H1 (cell line): ENCODE measurements around the gene ZDHHC8. TPM values are rescaled to one million over a fixed set of nuclear protein-coding genes. Genes with fewer than 3 reads are reported as not detected.

Experiments
- CTCF ChIA-PET: fragments of 300-600 bp; sonication (Branson Sonifier 250); formaldehyde crosslinking; loops from one replicate; lab custom pipeline; 2021; ENCODE audit not compliant: partially characterized antibody; lab: Charles Lee
- POLR2A ChIA-PET: fragments of 300-600 bp; sonication (Branson Sonifier 250); formaldehyde crosslinking; loops from one replicate; lab custom pipeline; 2021; ENCODE audit warnings: inconsistent platforms; ENCODE audit not compliant: partially characterized antibody; lab: Charles Lee
- DNase-seq, 2 experiments: peaks; one replicate each; pipeline versions ENCODE4 v3.0.0 to v3.0.0-alpha.2; 2010 to 2022; ENCODE audit warnings: low spot score in 2 of 2, low read depth in 1 of 2, mixed read lengths in 1 of 2
- FAIRE-seq: peaks from 2 replicates; lab custom pipeline; 2011; peaks lifted over from hg19 to GRCh38; lab: Jason Lieb, UNC
- H2AFZ ChIP-seq: 2 replicates; pipeline ENCODE4 v1.8.1; 2012; ENCODE audit warnings: low read length, inconsistent platforms
- H2AK5ac ChIP-seq: 2 replicates; pipeline ENCODE4 v1.6.1; 2013; ENCODE audit warnings: low read depth, low read length
- H2BK120ac ChIP-seq: replicated peaks from 2 replicates; pipeline ENCODE3; 2013; ENCODE audit warnings: low read depth, low read length, inconsistent platforms
- H2BK12ac ChIP-seq: 2 replicates; pipeline ENCODE4 v1.6.1; 2013; ENCODE audit warnings: low read depth, low read length
- H2BK15ac ChIP-seq: 2 replicates; pipeline ENCODE4 v1.6.1; 2013; ENCODE audit warnings: low read length
- H2BK20ac ChIP-seq: 2 replicates; pipeline ENCODE4 v1.6.1; 2013; ENCODE audit warnings: low read length
- H2BK5ac ChIP-seq: 2 replicates; pipeline ENCODE4 v1.6.1; 2013; ENCODE audit warnings: low read depth, low read length
- H3K14ac ChIP-seq: 2 replicates; pipeline ENCODE4 v1.6.1; 2013; ENCODE audit warnings: inconsistent platforms; ENCODE audit not compliant: insufficient read length
- H3K18ac ChIP-seq: 2 replicates; pipeline ENCODE4 v1.6.1; 2013; ENCODE audit warnings: low read length; ENCODE audit errors: extremely low read depth
- H3K23ac ChIP-seq: 2 replicates; pipeline ENCODE4 v1.6.1; 2013; ENCODE audit warnings: inconsistent platforms; ENCODE audit not compliant: insufficient read length
- H3K23me2 ChIP-seq: 2 replicates; pipeline ENCODE4 v1.6.1; 2013; ENCODE audit warnings: low read depth, low read length
- H3K27ac ChIP-seq: 2 replicates; pipeline ENCODE4 v1.6.1; 2011; ENCODE audit warnings: low read depth, low read length, inconsistent platforms
- H3K27me3 ChIP-seq, 4 experiments: replicated peaks in 1 of 4; 1 replicate in 1 of 4; 2 replicates in 3 of 4; pipeline versions ENCODE4 v1.6.1 to v1.8.1; 2011 to 2013; ENCODE audit warnings: low read length in 3 of 4, mild to moderate bottlenecking in 3 of 4, inconsistent platforms in 2 of 4, mixed read lengths in 2 of 4, moderate library complexity in 1 of 4; ENCODE audit not compliant: control insufficient read depth in 3 of 4, insufficient read depth in 3 of 4; ENCODE audit errors: extremely low read depth in 1 of 4
- H3K36me3 ChIP-seq, 4 experiments: 2 replicates each; pipeline versions ENCODE4 v1.6.1 to v1.8.1; 2011 to 2013; ENCODE audit warnings: mild to moderate bottlenecking in 4 of 4, low read length in 3 of 4, moderate library complexity in 2 of 4, control low read depth in 1 of 4, inconsistent platforms in 1 of 4; ENCODE audit not compliant: insufficient read depth in 4 of 4, control insufficient read depth in 2 of 4
- H3K4ac ChIP-seq: replicated peaks from 2 replicates; pipeline ENCODE3; 2013; ENCODE audit warnings: low read length, low read depth, mixed read lengths, inconsistent platforms; ENCODE audit not compliant: insufficient read length
- H3K4me1 ChIP-seq, 4 experiments: replicated peaks in 1 of 4; 1 replicate in 1 of 4; 2 replicates in 3 of 4; pipeline versions ENCODE4 v1.6.1 to v1.8.1; 2011 to 2013; ENCODE audit warnings: low read length in 3 of 4, inconsistent platforms in 2 of 4, mixed read lengths in 1 of 4; ENCODE audit not compliant: insufficient read depth in 4 of 4, control insufficient read depth in 3 of 4
- H3K4me2 ChIP-seq, 2 experiments: 2 replicates each; pipeline versions ENCODE4 v1.6.1 to v1.8.1; 2011 to 2013; ENCODE audit warnings: low read depth in 2 of 2, low read length in 2 of 2, control low read depth in 1 of 2, inconsistent platforms in 1 of 2, mild to moderate bottlenecking in 1 of 2; ENCODE audit not compliant: insufficient read depth in 1 of 2
- H3K4me3 ChIP-seq, 4 experiments: fragments of 200-600, 300-600 bp in 1 of 4; sonication (generic), shearing (Covaris generic), sonication (Bioruptor Twin) in 1 of 4; 2 replicates each; pipeline versions ENCODE4 v1.5.1 to v1.8.1; 2011 to 2016; ENCODE audit warnings: low read length in 4 of 4, low read depth in 3 of 4, control low read depth in 2 of 4, inconsistent platforms in 2 of 4, mild to moderate bottlenecking in 2 of 4, mixed read lengths in 1 of 4, moderate library complexity in 1 of 4; ENCODE audit not compliant: insufficient read depth in 2 of 4; ENCODE audit errors: extremely low read depth in 1 of 4
- H3K56ac ChIP-seq: replicated peaks from 2 replicates; pipeline ENCODE3; 2013; ENCODE audit warnings: low read depth, mild to moderate bottlenecking, mixed read lengths, low read length, inconsistent platforms; ENCODE audit not compliant: insufficient read length
- H3K79me1 ChIP-seq: 2 replicates; pipeline ENCODE4 v1.6.1; 2013; ENCODE audit warnings: low read depth, low read length, control low read depth
- H3K79me2 ChIP-seq, 2 experiments: 2 replicates each; pipeline versions ENCODE4 v1.6.1 to v1.8.1; 2012 to 2013; ENCODE audit warnings: low read length in 2 of 2, mild to moderate bottlenecking in 2 of 2, inconsistent platforms in 1 of 2; ENCODE audit not compliant: insufficient read depth in 2 of 2, control insufficient read depth in 1 of 2
- H3K9ac ChIP-seq, 4 experiments: replicated peaks in 1 of 4; 1 replicate in 1 of 4; 2 replicates in 3 of 4; pipeline versions ENCODE4 v1.6.1 to v1.8.1; 2011 to 2013; ENCODE audit warnings: low read depth in 3 of 4, low read length in 3 of 4, control low read depth in 2 of 4, mild to moderate bottlenecking in 2 of 4, moderate library complexity in 2 of 4, inconsistent platforms in 1 of 4; ENCODE audit errors: extremely low read depth in 1 of 4
- H3K9me3 ChIP-seq, 2 experiments: 2 replicates each; pipeline versions ENCODE4 v1.6.1 to v1.8.1; 2012 to 2013; ENCODE audit warnings: mild to moderate bottlenecking in 2 of 2, moderate library complexity in 2 of 2, control low read depth in 1 of 2, inconsistent platforms in 1 of 2, low read depth in 1 of 2, low read length in 1 of 2, mixed read lengths in 1 of 2; ENCODE audit not compliant: insufficient read depth in 2 of 2
- H4K20me1 ChIP-seq, 2 experiments: replicated peaks in 1 of 2; 2 replicates each; pipeline versions ENCODE3 to v1.8.1; 2011 to 2013; ENCODE audit warnings: inconsistent platforms in 2 of 2, low read length in 2 of 2, mild to moderate bottlenecking in 1 of 2; ENCODE audit not compliant: insufficient read depth in 2 of 2, control insufficient read depth in 1 of 2
- H4K5ac ChIP-seq: 2 replicates; pipeline ENCODE4 v1.6.1; 2013; ENCODE audit warnings: low read length, low read depth, mixed read lengths, inconsistent platforms; ENCODE audit not compliant: insufficient read length
- H4K8ac ChIP-seq: 2 replicates; pipeline ENCODE4 v1.8.0; 2013; ENCODE audit warnings: mild to moderate bottlenecking, moderate library complexity, low read length, inconsistent platforms; ENCODE audit not compliant: insufficient read depth; ENCODE audit errors: extremely low read depth
- H4K91ac ChIP-seq: replicated peaks from 2 replicates; pipeline ENCODE3; 2013; ENCODE audit warnings: low read length, mixed read lengths, inconsistent platforms; ENCODE audit not compliant: insufficient read length
- NRF1 ChIP-seq: IDR thresholded peaks from 2 replicates; pipeline ENCODE4 v1.6.1; 2011; ENCODE audit warnings: mild to moderate bottlenecking, low read depth, low read length, improper control_type of control experiment
- POLR2AphosphoS5 ChIP-seq: IDR thresholded peaks from 2 replicates; pipeline ENCODE4 v1.6.1; 2011; ENCODE audit warnings: low read depth, low read length
- WGBS, 2 experiments: shearing (Covaris generic) in 1 of 2; methylation state at CpG; one replicate each; pipeline versions ENCODE4 v1.1.6 to v1.1.7; 2013 to 2015; ENCODE audit warnings: low lambda C conversion rate in 2 of 2, mixed read lengths in 2 of 2, inconsistent platforms in 1 of 2, low coverage in 1 of 2, missing lambda C conversion rate in 1 of 2; ENCODE audit not compliant: insufficient replicate concordance in 2 of 2, insufficient coverage in 1 of 2, insufficient read length in 1 of 2; ENCODE audit errors: extremely low coverage in 1 of 2, missing lambda C conversion rate in 1 of 2; 5-methylcytosine and 5-hydroxymethylcytosine counted together
- polyA plus RNA-seq, 7 experiments: library from polyadenylated mRNA; depleted of rRNA in 3 of 7; stranded (reverse) in 5 of 7; unstranded in 2 of 7; fragments of >200 nt in 5 of 7; fragments of 200-250 nt in 2 of 7; gene quantifications; 1 replicate in 5 of 7; 2 replicates in 1 of 7; 4 replicates in 1 of 7; pipeline versions ENCODE4 v1.2.1 to v1.2.3, GENCODE V29; 2011 to 2013; ENCODE audit warnings: missing spikeins in 2 of 7, mixed read lengths in 2 of 7
- total RNA-seq: library from RNA; stranded (reverse); fragmentation: NEBNext Ultra II Directional; extraction: Animal tissue kit (Norgen Biotek cat#: 25700); gene quantifications from 2 replicates; pipeline ENCODE4 v1.2.1, GENCODE V29; 2021

ZDHHC8 gene
- total and polyA plus RNA-seq, 2 of the 8 experiments (the other 6 are each of a cell fraction or from before 2014, with no cell fraction given), result 18.6 to 65.6 TPM

DNA sequence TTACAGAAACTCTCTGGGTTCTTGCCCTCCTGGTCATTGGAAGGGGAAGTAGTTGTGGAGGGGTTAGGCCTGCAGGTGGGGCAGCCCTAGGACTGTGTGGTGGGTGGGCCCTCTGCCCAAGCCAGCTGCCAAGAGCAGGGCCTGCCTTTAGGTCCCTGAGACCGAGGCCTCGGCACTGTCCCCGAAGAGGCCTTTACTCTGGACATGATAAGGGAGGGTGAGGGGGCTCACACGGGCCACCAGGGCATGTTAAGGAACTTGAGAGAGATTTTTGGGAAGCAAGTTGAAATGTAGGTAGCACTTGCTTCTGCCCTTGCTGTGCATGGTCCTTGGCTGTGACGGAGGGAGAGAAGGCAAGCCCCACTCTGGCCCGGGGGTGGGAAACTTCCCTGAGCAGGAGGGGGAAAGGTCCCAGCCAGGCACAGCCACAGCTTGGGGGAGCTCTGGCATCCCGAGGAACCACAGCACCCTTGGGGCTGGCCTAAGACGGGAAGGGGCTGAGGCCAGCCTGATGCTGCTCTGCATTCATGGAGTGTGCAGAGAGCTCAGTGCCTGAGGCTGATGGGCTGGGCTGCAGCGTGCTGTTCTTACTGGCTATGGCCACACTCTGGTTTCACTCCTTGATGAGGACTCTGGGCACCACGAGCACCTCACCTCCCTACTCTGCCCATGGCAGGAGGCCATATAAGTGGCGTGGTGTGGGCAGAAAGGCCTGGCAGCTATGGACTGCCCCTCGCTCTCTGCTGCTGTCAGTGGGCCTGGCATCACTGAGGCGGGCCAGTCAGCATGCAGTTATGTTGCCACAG lies 23.4 kb upstream of the ZDHHC8 start:
- peaks cover 56 to 74% (median 60%) of the 10 kb centered on the region in 4 experiments for H3K36me3 ChIP-seq
- no peak overlapping the region for H3K18ac ChIP-seq
- H3K56ac ChIP-seq, result no peak overlapping the region
- H2AK5ac ChIP-seq, result no peak overlapping the region
- no peak overlapping the region for H2BK15ac ChIP-seq
- no peak overlapping the region for H2BK5ac ChIP-seq
- no peak overlapping the region for H3K4me3 ChIP-seq
- no peak overlapping the region for H2BK12ac ChIP-seq
- H3K79me1 ChIP-seq, result peaks cover 9% of the 10 kb centered on the region
- no peak overlapping the region for H3K4ac ChIP-seq
- no peak overlapping the region for H3K9ac ChIP-seq
- H4K20me1 ChIP-seq, result peaks cover 17 to 49% of the 10 kb centered on the region in 2 experiments
- no peaks in the 10 kb centered on the region for H3K4me1 ChIP-seq
- DNase-seq (no peak), FAIRE-seq (no peak)
- H2AFZ ChIP-seq, result no peak overlapping the region
- no peaks in the 10 kb centered on the region for H3K27me3 ChIP-seq
- H4K5ac ChIP-seq, result no peak overlapping the region
- H3K27ac ChIP-seq, result no peak overlapping the region
- CTCF ChIA-PET, result interaction anchor here (0.9 to 3.3 kb wide), 9 partner anchors 8 to 142 kb away, joined by 3 to 16 read pairs (median 3); partner anchors contain the start of gene RANBP1
- TF ChIP-seq NRF1 (no peak), POLR2AphosphoS5 (0 out of 2 replicates have a peak, but pooled peaks have one; percentile 42)
- H3K4me2 ChIP-seq, result no peak overlapping the region
- H3K23ac ChIP-seq, result no peak overlapping the region
- H3K14ac ChIP-seq, result no peak overlapping the region
- H3K9me3 ChIP-seq, result no peaks in the 10 kb centered on the region
- POLR2A ChIA-PET, result interaction anchor here (0.9 to 29.4 kb wide), 7 partner anchors 3 to 134 kb away, joined by 3 to 598 read pairs (median 8); partner anchors contain the start of genes RANBP1 and TRMT2A
- no peak overlapping the region for H2BK120ac ChIP-seq
- peak overlapping the region; percentile 42; the same call in 1 of the 2 replicates for H4K8ac ChIP-seq
- H4K91ac ChIP-seq, result no peak overlapping the region
- no peaks in the 10 kb centered on the region for H3K23me2 ChIP-seq
- H3K79me2 ChIP-seq, result peaks cover 0 to 6% of the 10 kb centered on the region in 2 experiments; a peak in 2 of 4 replicates
- no peak overlapping the region for H2BK20ac ChIP-seq
- WGBS, 2 experiments, result 93% methylated on average over 13 of the region's 13 CpGs; no CpG with 5 or more reads in 1 of the 2 experiments
